ENCODE results near the gene ADAM12. TPM values are rescaled to one million over a fixed set of nuclear protein-coding genes. Genes with fewer than 3 reads are reported as not detected.

Gene ADAM12
- total and polyA plus RNA-seq, 4 donors: 0.03 to 0.33 (median 0.19) TPM

DNA sequence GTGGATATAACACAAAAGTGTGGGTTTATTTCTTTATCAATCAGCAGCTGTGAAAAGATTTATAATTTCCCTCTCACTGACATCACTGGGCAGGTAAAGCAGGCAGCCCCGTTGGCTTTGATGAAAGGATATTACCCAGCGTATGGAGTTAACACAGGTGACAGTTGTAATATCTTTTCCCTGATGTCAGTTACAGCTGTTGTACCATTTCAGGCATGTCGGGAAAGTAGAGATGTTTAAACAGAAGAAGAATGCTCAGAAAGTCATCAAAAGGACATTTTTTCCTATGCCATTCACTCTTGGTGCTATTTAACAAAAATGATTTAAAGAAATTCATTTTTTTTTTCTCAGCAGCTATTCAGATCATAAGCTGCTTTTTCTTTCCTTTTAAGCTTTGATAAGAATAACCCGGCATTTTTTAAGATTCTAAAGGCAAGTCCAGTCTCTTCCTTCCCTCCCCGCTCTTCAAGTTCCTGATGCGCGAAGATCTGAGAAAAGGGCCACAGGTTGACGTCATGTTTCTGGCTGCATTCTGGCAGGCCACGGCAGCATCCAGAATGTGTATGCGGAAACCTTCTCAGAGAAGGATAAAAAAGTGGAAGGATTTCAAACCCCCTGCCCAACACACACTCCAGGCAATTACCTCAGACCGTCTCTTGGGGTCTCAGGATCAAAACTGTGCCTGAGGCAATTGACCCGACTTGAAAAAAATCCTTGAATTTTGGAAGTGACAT, 32.5 kb upstream of the ADAM12 start (continued):
- TF ChIP-seq, protein P1, sequence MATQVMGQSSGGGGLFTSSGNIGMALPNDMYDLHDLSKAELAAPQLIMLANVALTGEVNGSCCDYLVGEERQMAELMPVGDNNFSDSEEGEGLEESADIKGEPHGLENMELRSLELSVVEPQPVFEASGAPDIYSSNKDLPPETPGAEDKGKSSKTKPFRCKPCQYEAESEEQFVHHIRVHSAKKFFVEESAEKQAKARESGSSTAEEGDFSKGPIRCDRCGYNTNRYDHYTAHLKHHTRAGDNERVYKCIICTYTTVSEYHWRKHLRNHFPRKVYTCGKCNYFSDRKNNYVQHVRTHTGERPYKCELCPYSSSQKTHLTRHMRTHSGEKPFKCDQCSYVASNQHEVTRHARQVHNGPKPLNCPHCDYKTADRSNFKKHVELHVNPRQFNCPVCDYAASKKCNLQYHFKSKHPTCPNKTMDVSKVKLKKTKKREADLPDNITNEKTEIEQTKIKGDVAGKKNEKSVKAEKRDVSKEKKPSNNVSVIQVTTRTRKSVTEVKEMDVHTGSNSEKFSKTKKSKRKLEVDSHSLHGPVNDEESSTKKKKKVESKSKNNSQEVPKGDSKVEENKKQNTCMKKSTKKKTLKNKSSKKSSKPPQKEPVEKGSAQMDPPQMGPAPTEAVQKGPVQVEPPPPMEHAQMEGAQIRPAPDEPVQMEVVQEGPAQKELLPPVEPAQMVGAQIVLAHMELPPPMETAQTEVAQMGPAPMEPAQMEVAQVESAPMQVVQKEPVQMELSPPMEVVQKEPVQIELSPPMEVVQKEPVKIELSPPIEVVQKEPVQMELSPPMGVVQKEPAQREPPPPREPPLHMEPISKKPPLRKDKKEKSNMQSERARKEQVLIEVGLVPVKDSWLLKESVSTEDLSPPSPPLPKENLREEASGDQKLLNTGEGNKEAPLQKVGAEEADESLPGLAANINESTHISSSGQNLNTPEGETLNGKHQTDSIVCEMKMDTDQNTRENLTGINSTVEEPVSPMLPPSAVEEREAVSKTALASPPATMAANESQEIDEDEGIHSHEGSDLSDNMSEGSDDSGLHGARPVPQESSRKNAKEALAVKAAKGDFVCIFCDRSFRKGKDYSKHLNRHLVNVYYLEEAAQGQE (IDR thresholded peaks at IDR 0.05): no peak
- TF ChIP-seq FOXA2 (IDR thresholded peaks at IDR 0.05): no peak
- TF ChIP-seq HNF4A (conservative IDR thresholded peaks at IDR 0.05): no peak
- no peak for TF ChIP-seq NR2F2 (IDR thresholded peaks at IDR 0.05)

DNA sequence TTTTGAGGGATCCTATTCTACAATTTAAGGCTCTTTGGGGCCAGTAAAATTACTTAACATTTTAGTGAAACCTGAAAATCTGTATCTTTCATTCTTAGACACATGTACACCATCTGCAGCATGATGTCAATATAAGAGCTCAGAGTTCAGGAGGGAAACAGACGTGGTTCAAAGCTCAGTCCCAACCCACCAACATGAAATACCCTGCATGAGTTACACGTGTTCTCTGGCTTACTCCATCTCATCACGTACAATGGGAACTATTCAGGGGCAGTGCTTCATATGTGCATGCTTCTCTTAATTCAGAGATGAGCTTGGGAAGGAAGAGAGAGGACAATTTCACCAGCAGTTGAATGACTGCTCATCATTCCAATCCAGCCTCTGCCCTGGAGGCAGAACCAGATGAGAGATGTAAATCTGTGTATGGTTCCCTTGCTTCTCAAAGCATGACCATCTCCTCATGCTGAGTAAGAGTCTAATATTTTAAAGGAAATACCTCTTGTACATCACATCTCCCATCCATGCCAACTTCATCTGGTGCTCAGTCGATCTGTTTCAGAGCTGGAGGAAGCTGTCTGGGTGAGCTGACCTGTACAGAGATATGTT, 29.0 kb upstream of the ADAM12 start:
- no peaks in the 10 kb centered on the region for H3K36me3 ChIP-seq (ENCODE audit: control insufficient read depth in 4 of 4, insufficient read depth in 3 of 4, low read depth in 1 of 4, low read length in 3 of 4)
- no peak for DNase-seq (ENCODE audit: low spot score)
- no peaks in the 10 kb centered on the region for H3K4me1 ChIP-seq (ENCODE audit: control insufficient read depth in 4 of 4, insufficient read depth in 4 of 4, low read length in 3 of 4)
- H3K9me3 ChIP-seq (ENCODE audit: control insufficient read depth in 4 of 4, low read length in 3 of 4): peaks cover 1 to 9% (median 8%) of the 10 kb centered on the region in 4 donors
- 65% methylated on average over 4 of the region's 4 CpGs for WGBS
- H3K27me3 ChIP-seq (ENCODE audit: control insufficient read depth in 4 of 4, insufficient read depth in 4 of 4, low read length in 3 of 4): peaks cover 0 to 3% (median 0%) of the 10 kb centered on the region in 4 donors
- H3K4me3 ChIP-seq (ENCODE audit: low read depth in 1 of 3, low read length in 3 of 3): no peak overlapping the region
- no peak for TF ChIP-seq FOXA1 (IDR thresholded peaks at IDR 0.05)
- TF ChIP-seq NR2F2 (IDR thresholded peaks at IDR 0.05): no peak
- no peak for TF ChIP-seq HNF4A (conservative IDR thresholded peaks at IDR 0.05)
- no peak for TF ChIP-seq JUND (IDR thresholded peaks at IDR 0.05)
- TF ChIP-seq FOXA2 (IDR thresholded peaks at IDR 0.05): no peak
- no peak for TF ChIP-seq YY1 (IDR thresholded peaks at IDR 0.05)
- TF ChIP-seq, protein P2, sequence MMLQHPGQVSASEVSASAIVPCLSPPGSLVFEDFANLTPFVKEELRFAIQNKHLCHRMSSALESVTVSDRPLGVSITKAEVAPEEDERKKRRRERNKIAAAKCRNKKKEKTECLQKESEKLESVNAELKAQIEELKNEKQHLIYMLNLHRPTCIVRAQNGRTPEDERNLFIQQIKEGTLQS (IDR thresholded peaks at IDR 0.05): no peak
- no peak for TF ChIP-seq HNF4G (IDR thresholded peaks at IDR 0.05)
- TF ChIP-seq, protein P3, sequence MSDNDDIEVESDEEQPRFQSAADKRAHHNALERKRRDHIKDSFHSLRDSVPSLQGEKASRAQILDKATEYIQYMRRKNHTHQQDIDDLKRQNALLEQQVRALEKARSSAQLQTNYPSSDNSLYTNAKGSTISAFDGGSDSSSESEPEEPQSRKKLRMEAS (IDR thresholded peaks at IDR 0.05): no peak
- TF ChIP-seq SP1 (IDR thresholded peaks at IDR 0.05): no peak
- no peak for TF ChIP-seq RXRA (IDR thresholded peaks at IDR 0.05)
- TF ChIP-seq GABPA (IDR thresholded peaks at IDR 0.05 in 1 of 2, conservative IDR thresholded peaks at IDR 0.05 in 1 of 2): no peak
- TF ChIP-seq, protein P4, sequence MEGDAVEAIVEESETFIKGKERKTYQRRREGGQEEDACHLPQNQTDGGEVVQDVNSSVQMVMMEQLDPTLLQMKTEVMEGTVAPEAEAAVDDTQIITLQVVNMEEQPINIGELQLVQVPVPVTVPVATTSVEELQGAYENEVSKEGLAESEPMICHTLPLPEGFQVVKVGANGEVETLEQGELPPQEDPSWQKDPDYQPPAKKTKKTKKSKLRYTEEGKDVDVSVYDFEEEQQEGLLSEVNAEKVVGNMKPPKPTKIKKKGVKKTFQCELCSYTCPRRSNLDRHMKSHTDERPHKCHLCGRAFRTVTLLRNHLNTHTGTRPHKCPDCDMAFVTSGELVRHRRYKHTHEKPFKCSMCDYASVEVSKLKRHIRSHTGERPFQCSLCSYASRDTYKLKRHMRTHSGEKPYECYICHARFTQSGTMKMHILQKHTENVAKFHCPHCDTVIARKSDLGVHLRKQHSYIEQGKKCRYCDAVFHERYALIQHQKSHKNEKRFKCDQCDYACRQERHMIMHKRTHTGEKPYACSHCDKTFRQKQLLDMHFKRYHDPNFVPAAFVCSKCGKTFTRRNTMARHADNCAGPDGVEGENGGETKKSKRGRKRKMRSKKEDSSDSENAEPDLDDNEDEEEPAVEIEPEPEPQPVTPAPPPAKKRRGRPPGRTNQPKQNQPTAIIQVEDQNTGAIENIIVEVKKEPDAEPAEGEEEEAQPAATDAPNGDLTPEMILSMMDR (IDR thresholded peaks at IDR 0.05; ENCODE audit: low read depth, low read length, missing input control): no peak
- TF ChIP-seq TAF1 (conservative IDR thresholded peaks at IDR 0.05): no peak
- TF ChIP-seq, protein P5, sequence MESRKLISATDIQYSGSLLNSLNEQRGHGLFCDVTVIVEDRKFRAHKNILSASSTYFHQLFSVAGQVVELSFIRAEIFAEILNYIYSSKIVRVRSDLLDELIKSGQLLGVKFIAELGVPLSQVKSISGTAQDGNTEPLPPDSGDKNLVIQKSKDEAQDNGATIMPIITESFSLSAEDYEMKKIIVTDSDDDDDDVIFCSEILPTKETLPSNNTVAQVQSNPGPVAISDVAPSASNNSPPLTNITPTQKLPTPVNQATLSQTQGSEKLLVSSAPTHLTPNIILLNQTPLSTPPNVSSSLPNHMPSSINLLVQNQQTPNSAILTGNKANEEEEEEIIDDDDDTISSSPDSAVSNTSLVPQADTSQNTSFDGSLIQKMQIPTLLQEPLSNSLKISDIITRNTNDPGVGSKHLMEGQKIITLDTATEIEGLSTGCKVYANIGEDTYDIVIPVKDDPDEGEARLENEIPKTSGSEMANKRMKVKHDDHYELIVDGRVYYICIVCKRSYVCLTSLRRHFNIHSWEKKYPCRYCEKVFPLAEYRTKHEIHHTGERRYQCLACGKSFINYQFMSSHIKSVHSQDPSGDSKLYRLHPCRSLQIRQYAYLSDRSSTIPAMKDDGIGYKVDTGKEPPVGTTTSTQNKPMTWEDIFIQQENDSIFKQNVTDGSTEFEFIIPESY (IDR thresholded peaks at IDR 0.05): no peak
- TF ChIP-seq, protein P1 (IDR thresholded peaks at IDR 0.05): no peak
- TF ChIP-seq EGR1 (IDR thresholded peaks at IDR 0.05; ENCODE audit: low read depth in 2 of 2): no peak
- TF ChIP-seq RAD21 (IDR thresholded peaks at IDR 0.05): no peak
- H3K9ac ChIP-seq (ENCODE audit: low read depth in 1 of 2, low read length in 2 of 2): no peak overlapping the region
- H3K27ac ChIP-seq (ENCODE audit: low read depth in 1 of 2, low read length in 2 of 2): no peak overlapping the region

All from liver (tissue), 9 donors.